Measurements from ENCODE around the gene ADCY4. TPM values are rescaled to one million over a fixed set of nuclear protein-coding genes. Genes with fewer than 3 reads are reported as not detected.

ADCY4 gene
- total RNA-seq, 4 donors from 2014 or later: 12.1 to 53.6 (median 26.9) TPM

Small RNA genes lying within 50 kb of the gene (small RNA-seq; reads per million reads assigned to genes)
- 0 reads per million in 2 donors for gene RF00026

Other genes starting within 250 kb of the ADCY4 start
- gene PCK2, start 240.8 kb downstream of the ADCY4 start, total RNA-seq: 100 to 1,000 TPM in 3 of 4 donors, 10 to 100 TPM in 1; 53.6 to 820 (median 644) TPM
- gene DCAF11, start 220.3 kb downstream of the ADCY4 start, total RNA-seq: 100 to 1,000 TPM; 113 to 214 (median 176) TPM
- gene NRL, start 220.1 kb downstream of the ADCY4 start, total RNA-seq: 10 to 100 TPM in 2 of 4 donors, 1 to 10 TPM in 1, not detected in 1; 4.6 to 14.2 (median 13.5) TPM
- gene FITM1, start 204.4 kb downstream of the ADCY4 start, total RNA-seq: 10 to 100 TPM in 1 of 4 donors, 1 to 10 TPM in 2, not detected in 1; 2.6 to 11.3 (median 3.9) TPM
- 100 to 1,000 TPM; 114 to 289 (median 200) TPM for gene PSME1, start 198.9 kb downstream of the ADCY4 start, total RNA-seq
- gene EMC9, start 193.5 kb downstream of the ADCY4 start, total RNA-seq: 10 to 100 TPM in 3 of 4 donors, 1 to 10 TPM in 1; 7.4 to 38.7 (median 34.0) TPM
- gene PSME2, start 188.5 kb downstream of the ADCY4 start, total RNA-seq: 100 to 1,000 TPM; 119 to 258 (median 162) TPM
- gene RNF31, start 187.6 kb downstream of the ADCY4 start, total RNA-seq: 10 to 100 TPM; 46.4 to 90.8 (median 71.1) TPM
- 100 to 1,000 TPM in 1 of 4 donors, 10 to 100 TPM in 3; 64.1 to 219 (median 80.8) TPM for gene IRF9, start 173.8 kb downstream of the ADCY4 start, total RNA-seq
- gene REC8, start 163.0 kb downstream of the ADCY4 start, total RNA-seq: 10 to 100 TPM; 18.6 to 74.3 (median 37.8) TPM
- 10 to 100 TPM; 12.8 to 56.9 (median 34.2) TPM for gene IPO4, start 146.3 kb downstream of the ADCY4 start, total RNA-seq
- gene TM9SF1, start 139.6 kb downstream of the ADCY4 start, total RNA-seq: 10 to 100 TPM; 22.3 to 80.7 (median 49.8) TPM
- gene TSSK4, start 129.4 kb downstream of the ADCY4 start, total RNA-seq: 1 to 10 TPM in 1 of 4 donors, under 1 TPM in 1, not detected in 2; 0.70 to 1.2 TPM
- 100 to 1,000 TPM in 1 of 4 donors, 10 to 100 TPM in 3; 31.4 to 190 (median 54.3) TPM for gene CHMP4A, start 121.6 kb downstream of the ADCY4 start, total RNA-seq
- 10 to 100 TPM in 2 of 4 donors, 1 to 10 TPM in 2; 7.4 to 17.5 (median 10.5) TPM for gene MDP1, start 119.0 kb downstream of the ADCY4 start, total RNA-seq
- gene NEDD8, start 102.7 kb downstream of the ADCY4 start, total RNA-seq: 10 to 100 TPM; 44.1 to 77.6 (median 67.9) TPM
- gene GMPR2, start 102.1 kb downstream of the ADCY4 start, total RNA-seq: 10 to 100 TPM; 52.7 to 59.4 (median 55.3) TPM
- 10 to 100 TPM; 26.4 to 39.6 (median 36.9) TPM for gene TINF2, start 92.4 kb downstream of the ADCY4 start, total RNA-seq
- 10 to 100 TPM in 1 of 4 donors, 1 to 10 TPM in 3; 1.2 to 11.3 (median 5.9) TPM for gene TGM1, start 71.9 kb downstream of the ADCY4 start, total RNA-seq
- 10 to 100 TPM; 57.3 to 84.6 (median 77.6) TPM for gene RABGGTA, start 63.5 kb downstream of the ADCY4 start, total RNA-seq
- 100 to 1,000 TPM in 1 of 4 donors, 10 to 100 TPM in 3; 51.2 to 130 (median 67.1) TPM for gene DHRS1, start 35.3 kb downstream of the ADCY4 start, total RNA-seq
- 10 to 100 TPM; 14.5 to 30.0 (median 22.4) TPM for gene NOP9, start 35.2 kb downstream of the ADCY4 start, total RNA-seq
- 100 to 1,000 TPM in 2 of 4 donors, 10 to 100 TPM in 2; 22.3 to 184 (median 136) TPM for gene CIDEB, start 27.1 kb downstream of the ADCY4 start, total RNA-seq
- 10 to 100 TPM in 2 of 4 donors, 1 to 10 TPM in 2; 7.7 to 37.2 (median 12.2) TPM for gene LTB4R2, start 24.9 kb downstream of the ADCY4 start, total RNA-seq
- 10 to 100 TPM in 2 of 4 donors, 1 to 10 TPM in 2; 5.1 to 28.5 (median 10.1) TPM for gene LTB4R, start 23.6 kb downstream of the ADCY4 start, total RNA-seq
- gene RIPK3, start 4.9 kb upstream of the ADCY4 start, total RNA-seq: 10 to 100 TPM; 45.2 to 72.0 (median 64.0) TPM
- 10 to 100 TPM in 3 of 4 donors, 1 to 10 TPM in 1; 6.5 to 52.0 (median 21.5) TPM for gene NFATC4, start 33.1 kb upstream of the ADCY4 start, total RNA-seq
- gene NYNRIN, start 63.9 kb upstream of the ADCY4 start, total RNA-seq: 10 to 100 TPM in 2 of 4 donors, 1 to 10 TPM in 2; 3.2 to 15.5 (median 10.3) TPM
- gene CBLN3, start 94.6 kb upstream of the ADCY4 start, total RNA-seq: 1 to 10 TPM in 1 of 4 donors, under 1 TPM in 1, not detected in 2; 0.94 to 4.3 TPM
- 100 to 1,000 TPM in 2 of 4 donors, 10 to 100 TPM in 2; 80.9 to 129 (median 113) TPM for gene KHNYN, start 94.9 kb upstream of the ADCY4 start, total RNA-seq
- gene SDR39U1, start 107.7 kb upstream of the ADCY4 start, total RNA-seq: 10 to 100 TPM; 25.7 to 98.2 (median 48.9) TPM
- gene CMA1, start 173.2 kb upstream of the ADCY4 start, total RNA-seq: not detected
- 1 to 10 TPM in 1 of 4 donors, not detected in 3; 2.0 TPM for gene CTSG, start 241.2 kb upstream of the ADCY4 start, total RNA-seq

All from Peyer's patch (tissue), 4 donors.